GM18502 (cell line): ENCODE measurements around the gene IPO9.
A peak's percentile ranks its signal among the peaks of the same experiment; 100 is the strongest.

ENCODE experiments used
- ATAC-seq: cut with Tn5 transposase; IDR thresholded peaks from one replicate; pipeline ENCODE4 v1.9.1; 2021; ENCODE audit warnings: mild to moderate bottlenecking; ENCODE audit not compliant: unreplicated experiment, poor library complexity

IPO9 gene

DNA sequence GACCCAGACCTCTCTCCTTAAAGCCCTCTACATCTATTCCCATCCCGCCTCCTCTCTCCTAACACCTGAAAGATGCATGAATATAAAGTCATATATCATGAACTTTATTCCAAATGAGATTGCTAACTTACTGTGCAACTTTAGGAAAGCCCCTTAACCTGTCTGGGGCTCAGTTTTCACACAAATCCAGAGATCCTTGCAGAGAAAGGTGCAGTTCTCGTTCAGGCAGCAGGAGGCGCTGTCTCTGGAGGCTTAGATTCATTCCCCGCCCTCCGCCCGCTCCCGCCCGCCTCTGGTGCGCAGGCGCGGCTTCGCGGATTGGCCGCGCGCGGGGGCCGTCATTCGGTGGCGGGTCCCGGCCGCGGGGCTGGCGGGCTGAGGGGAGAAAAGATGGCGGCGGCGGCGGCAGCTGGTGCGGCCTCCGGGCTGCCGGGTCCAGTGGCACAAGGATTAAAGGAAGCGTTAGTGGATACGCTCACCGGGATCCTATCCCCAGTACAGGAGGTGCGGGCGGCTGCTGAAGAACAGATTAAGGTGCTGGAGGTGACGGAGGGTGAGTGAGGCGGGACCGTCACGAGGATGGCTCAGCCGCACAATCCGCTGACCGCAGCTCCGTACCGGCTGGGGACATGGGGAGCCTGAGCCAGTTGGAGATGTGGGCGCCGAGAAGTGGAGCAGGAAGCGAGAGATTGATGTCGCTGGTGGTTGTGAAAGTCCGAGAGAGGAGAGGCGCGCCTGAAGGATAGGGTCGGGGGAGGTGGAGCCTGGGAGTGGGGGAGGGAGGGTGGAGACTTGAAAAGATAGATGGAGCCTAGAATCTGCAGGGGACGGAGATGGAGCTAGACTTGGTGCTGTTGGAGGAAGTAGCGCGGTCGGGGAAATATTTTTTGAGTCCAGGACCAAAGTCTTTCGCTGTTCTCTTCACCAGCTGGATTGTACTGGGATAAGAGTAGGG is at the start of gene IPO9:
Gene IPO9 (plus strand): TSS at position 338 of the 955 bp plus-strand sequence. CDS start 53 bp downstream, at position 391.
- ATAC-seq, result peak; percentile 89

DNA sequence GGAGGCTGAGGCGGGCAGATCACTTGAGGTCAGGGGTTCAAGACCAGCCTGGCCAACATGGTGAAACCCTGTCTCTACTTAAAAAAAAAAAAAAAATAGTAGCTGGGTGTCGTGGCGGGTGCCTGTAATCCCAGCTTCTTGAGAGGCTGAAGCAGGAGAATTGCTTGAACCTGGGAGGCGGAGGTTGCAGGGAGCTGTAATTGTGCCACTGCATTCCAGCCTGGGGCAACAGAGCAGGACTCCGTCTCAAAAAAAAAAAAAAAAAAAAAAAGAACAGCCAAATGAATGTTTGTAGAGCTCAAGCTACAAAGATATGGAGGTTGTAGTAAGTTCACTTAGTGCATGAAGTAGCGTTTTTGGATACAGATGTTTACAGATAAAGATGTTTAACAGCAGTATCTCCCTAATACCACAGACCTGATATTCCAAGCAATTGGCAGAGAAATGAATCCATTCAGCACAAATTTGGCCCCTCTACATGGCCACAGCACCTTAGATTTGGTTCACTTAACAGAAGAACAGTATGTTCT is 49.5 kb upstream of the IPO9 start:
- no peak for ATAC-seq

DNA sequence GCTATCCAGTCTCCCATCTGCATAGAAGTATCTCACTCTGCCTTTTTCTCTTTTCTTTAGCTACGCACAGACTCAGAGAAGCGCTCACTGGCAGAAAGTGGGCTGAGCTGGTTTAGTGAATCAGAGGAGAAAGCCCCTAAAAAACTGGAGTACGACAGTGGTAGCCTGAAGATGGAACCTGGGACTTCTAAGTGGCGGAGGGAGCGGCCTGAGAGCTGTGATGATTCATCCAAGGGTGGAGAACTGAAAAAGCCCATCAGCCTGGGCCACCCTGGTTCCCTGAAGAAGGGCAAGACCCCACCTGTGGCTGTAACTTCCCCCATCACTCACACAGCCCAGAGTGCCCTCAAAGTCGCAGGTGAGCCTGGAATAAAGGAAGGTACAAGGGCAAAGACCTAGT is 48.0 kb upstream of the IPO9 start:
- ATAC-seq, result no peak

DNA sequence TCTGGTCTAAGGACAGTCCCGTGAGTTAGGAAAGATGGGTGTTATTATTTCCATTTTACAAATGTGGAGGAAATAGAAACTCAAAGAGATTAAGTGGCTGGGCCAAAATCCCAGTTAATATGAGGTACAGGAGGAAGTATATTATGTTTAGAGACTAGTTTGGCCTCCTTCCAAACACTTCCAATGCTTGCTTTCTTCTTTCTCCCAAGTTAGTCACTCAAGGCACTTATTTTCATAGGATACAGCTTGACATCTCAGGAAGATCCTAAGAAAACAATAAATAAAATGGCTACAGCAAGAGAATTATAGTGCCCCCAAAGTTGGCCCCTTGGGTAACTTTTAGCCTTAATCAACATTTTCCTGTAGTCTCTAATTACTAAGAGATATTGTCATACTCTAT is 47.5 kb upstream of the IPO9 start:
- no peak for ATAC-seq

DNA sequence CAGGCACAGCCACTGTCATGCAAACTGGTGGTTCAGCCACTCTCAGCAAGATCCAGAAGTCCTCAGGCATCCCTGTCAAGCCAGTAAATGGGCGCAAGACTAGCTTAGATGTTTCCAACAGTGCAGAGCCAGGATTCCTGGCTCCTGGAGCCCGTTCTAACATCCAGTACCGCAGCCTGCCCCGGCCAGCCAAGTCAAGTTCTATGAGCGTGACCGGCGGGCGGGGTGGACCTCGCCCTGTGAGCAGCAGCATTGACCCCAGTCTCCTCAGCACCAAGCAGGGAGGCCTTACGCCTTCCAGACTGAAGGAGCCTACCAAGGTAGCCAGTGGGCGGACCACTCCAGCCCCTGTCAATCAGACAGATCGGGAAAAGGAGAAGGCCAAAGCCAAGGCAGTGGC is 46.6 kb upstream of the IPO9 start:
- ATAC-seq, result no peak

DNA sequence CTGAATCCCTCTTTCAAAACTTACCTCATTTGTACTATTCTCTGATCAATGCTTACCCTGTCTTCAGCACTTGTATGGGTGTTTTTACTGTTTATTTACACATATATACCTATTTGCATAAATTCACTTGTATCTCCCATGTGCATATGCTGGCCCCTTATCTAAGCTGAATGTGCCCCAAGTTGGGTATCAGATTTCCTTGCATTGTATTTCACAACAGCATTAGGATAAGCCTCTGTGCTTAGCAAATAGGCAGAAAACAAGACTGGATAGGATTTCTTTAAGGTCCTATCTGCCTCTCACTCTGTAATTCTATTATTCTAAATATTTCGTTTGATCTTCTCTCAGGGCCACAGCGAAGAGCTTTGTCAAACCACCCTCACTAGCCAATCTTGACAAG is 45.9 kb upstream of the IPO9 start:
- ATAC-seq, result no peak

DNA sequence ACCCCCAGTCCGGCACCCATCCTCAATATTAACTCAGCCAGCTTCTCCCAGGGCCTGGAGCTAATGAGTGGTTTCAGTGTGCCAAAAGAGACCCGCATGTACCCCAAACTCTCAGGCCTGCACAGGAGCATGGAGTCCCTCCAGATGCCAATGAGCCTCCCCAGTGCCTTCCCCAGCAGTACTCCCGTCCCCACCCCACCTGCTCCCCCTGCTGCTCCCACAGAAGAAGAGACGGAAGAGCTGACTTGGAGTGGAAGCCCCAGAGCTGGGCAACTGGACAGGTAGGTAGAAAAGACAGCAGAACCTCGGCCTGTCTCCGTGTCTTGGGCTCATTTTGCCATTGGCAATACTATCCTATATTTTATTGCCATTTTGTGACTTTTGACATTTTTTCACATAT is 45.4 kb upstream of the IPO9 start:
- ATAC-seq, result no peak

DNA sequence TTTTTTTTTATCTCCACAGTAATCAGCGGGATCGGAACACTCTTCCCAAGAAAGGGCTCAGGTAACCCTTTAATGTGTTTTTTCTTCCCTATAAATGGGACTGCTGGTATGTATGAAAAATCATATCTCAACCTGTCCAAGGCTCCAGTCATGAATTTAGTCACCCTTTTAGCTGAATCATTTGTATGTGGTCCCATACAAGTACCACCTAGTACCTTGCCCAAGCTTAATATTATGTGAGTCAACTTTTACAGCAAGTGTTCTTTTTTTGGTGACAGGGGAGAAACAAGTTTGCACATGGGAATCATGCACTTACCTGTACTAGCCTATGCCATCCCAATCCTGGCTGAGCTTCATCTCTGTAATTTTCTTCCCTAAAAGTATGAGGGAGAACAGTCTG is 43.7 kb upstream of the IPO9 start:
- no peak for ATAC-seq

DNA sequence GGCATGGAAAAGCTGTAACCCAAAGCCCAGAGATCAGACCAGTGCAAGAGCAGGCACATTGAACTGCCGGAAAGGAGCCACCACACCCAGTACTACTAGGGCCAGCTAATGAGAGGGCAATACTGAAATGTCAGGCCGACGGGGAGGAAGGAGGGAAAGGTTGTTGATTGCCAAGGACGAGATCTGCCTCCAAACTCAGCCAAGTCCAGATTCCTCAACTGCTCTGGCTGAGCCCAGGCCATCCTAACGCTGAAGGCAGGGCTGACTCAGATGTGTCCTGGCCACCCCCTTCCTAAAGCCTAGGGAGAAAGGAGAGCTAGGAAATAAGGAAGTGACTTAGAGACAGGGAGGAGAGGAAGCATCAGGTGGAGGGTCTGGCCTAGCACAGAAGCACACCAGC is 42.1 kb upstream of the IPO9 start:
- no peak for ATAC-seq

DNA sequence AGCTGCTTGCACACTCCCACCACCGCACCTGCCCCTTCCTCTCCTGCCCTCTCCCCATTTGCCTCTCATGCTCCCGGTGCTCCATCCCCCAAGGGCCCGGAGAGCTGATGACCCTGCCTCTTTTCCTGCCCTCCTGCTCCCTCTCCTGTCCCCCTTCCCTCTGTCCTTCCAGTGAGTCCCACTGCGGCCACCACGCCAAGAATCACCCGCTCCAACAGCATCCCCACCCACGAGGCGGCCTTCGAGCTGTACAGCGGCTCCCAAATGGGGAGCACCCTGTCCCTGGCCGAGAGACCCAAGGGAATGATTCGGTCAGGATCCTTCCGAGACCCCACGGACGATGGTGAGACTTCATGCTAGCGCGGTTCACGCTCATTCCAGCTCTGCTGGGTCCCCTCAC is 40.7 kb upstream of the IPO9 start:
- no peak for ATAC-seq

DNA sequence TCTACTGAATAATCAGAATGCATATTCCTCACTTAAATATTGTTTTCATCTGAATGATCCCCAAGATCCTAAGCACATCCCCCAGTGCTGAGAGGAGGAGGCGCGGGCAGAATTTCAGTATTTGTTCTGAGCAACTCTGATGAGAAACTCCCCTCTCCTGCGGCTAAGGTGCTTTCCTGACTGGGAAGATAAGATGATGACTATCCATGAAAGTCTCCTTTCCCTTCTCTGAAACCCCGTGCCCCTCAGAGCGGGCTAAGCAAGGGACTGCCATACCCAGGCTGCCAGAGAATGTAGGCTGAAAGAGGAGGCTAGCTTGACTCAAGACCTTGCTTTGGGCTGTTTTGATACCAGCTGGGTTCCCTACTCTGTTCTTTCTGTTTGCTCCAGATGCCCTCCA is 39.7 kb upstream of the IPO9 start:
- no peak for ATAC-seq

DNA sequence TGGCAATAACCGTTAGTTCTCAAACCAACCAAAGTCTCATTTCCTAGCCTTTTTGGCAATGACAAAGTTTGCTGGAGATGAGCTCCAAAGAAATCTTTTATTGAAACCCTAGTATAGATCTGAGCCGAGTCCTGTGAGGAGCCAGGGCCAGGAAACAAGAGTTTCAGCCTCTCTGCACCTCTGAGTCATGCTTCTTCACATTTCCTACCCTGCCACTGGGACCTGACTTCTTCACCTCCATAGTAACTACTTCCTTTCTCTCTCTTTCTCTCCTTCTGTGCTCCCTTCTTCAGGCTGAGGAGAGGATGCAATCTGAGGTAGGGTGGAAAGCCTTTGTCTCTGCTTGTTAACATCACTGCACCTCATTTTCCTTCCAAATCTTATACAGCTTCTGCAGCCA is 38.7 kb upstream of the IPO9 start:
- ATAC-seq, result no peak

DNA sequence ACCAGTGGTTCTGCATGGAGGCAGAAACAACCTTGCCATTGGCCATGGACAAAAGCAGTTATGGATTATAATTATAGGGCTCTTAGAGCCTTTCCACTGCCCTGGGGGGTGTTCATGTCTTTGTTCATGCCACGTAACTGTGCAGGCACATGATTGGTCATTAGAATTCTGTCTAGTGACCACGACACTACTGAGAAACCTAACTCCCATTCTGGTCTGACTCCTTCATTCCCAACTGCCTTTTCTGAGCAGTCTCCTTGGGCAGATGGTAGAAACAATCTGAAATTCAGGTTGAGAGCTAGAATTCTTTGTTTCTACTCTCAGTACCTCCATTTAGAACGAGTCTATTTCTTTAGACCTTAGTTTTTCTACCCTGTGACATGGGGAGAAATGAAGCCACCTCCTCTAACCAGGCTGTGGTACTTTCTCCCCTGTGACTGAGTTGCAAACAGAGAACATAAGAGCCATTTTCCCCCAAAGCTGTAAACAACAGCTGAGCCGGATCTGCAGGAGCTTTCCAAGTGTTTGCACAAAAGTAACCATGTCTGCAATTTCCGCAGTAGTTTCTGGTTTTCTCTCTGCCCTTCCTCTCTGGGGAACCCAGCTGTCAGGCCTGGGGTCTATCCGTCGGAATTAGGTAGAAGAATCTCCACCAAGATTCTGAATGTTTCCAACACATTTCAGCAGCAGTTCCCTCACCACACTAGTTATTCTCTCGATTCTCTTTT is 37.7 kb upstream of the IPO9 start:
- no peak for ATAC-seq

DNA sequence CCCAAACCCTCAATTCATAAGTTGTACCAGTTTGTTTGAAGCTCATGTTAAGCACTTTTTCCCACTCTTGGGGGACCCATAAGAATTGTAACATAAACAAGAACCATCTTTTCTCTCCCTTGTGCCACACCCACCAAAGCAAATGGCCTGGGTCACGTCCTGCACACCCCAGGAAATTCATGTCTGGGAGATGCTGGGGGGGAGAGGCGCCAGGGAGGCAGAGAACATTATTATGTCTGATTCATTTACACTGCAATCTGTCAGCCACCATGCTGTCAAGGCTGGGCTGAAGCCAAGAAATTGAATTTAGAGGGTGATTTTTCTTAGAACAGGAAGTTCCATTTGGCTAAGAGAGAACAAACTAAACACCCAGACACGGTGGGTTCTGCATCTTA is 37.2 kb upstream of the IPO9 start:
- ATAC-seq, result no peak

DNA sequence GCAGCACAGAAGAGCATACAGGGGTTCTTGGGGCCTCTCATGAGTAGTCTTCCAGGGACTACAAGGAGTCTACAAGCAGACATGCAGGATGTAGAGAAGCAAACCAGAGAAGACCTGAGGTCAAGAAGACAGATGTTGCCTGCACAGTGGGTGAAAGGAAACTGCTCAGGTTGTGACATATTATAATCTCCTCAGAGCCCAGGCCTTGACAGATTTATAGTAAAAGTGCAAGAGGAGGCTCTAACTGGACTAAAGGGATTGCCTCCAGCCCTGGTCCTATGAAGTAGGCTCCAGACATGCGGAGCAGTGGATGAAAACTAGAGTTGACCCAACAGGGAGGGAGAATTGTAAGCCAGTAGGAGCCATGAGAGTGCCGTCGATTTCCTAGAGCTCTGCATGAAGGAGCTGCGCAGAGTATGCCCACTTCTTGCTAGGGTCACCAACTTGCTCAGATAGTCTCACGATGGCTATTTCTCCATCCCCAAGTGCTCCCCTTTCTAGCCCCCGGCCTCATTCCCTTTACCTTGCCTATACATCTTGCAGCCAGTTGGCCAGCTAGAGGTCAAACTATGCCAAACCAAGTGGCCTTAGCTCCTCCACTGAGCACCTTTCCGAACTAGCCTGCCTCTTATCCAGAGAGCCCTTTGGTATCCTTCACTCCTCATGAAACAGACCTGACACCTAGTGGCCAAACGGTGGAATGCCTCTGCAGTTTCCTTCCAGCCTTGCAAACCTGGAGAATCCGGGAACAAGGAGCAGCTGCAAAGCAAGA is 36.2 kb upstream of the IPO9 start:
- ATAC-seq, result no peak

DNA sequence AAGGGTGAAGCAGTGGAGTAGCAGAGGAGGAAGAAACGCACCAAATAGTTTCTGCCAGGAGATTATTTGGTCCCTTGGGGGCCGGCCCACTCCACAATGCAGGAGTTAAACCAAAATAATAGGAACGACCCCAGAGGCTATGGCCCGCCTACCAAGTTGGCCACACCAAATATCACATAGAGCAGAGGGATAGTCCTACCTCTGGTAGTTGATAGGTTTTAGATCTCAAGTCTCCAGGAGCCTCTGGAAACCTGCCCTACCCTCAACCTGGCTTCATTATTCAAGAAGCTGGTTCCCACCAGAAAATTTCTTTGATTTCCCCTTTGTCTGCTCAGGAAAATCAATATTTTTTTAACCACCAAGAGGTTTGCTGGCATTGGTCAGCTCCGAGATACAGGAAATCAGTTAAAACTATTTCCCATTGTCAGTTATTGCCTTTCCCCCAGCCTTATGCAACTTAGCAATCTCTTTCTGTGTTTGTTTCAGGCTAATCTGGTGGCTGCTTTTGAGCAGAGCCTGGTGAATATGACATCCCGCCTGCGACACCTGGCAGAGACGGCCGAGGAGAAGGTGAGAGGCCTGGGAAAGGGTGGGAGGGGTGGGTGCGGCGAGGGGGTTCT is 35.5 kb upstream of the IPO9 start:
- no peak for ATAC-seq

DNA sequence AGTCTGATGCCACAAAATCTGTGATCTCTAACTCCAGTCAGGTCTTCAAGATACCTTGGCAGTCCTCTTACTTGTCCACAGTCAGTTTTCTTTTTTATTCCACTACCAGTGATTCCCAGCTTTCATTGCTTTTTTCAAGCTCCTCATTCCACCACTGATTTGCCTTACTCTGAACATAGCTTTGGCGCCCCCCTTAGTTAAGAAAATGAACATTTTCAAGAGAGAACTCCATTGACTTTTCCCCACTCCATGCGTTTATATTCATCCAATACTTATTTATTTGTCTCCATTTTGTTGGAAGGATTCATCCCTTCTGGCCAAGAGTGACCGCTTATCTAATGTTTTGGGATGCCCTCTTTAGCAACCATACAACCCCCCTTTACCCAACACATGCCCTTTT is 33.9 kb upstream of the IPO9 start:
- no peak for ATAC-seq

DNA sequence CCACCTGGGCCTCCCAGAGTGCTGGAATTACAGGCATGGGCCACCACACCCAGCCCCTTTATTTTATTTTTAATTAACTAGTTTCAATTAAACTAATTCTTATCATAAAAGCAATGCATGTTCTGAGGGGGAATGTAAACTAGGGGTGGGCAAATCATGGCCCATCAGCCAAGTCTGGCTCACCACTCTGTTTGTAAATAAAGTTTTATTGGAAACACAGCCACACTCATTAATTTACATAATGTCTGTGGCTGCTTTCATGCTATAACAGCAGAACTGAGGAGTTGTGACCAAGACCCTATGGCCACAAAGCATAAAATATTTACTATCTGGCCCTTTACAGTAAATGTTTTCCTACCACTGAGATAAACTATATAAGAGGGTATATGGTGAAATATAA is 28.7 kb upstream of the IPO9 start:
- no peak for ATAC-seq

DNA sequence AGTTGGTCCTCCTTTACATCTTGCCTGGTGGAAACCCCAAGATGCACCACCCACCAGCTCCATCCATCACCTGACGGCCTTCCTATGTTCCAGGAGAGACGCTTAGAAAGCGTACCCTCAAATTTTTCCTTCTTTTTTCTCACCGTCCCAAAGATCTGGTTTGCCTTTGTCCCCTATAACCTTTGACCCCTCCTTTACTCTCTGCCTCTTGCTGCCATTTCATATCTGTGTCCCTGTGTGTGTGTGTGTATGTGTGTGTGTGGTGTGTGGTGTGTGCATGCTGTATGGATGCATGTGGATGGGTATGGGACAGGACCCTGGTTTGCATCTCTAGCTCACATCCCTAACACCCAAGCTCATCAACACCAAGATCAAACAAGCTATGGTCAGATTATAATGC is 22.2 kb upstream of the IPO9 start:
- no peak for ATAC-seq

DNA sequence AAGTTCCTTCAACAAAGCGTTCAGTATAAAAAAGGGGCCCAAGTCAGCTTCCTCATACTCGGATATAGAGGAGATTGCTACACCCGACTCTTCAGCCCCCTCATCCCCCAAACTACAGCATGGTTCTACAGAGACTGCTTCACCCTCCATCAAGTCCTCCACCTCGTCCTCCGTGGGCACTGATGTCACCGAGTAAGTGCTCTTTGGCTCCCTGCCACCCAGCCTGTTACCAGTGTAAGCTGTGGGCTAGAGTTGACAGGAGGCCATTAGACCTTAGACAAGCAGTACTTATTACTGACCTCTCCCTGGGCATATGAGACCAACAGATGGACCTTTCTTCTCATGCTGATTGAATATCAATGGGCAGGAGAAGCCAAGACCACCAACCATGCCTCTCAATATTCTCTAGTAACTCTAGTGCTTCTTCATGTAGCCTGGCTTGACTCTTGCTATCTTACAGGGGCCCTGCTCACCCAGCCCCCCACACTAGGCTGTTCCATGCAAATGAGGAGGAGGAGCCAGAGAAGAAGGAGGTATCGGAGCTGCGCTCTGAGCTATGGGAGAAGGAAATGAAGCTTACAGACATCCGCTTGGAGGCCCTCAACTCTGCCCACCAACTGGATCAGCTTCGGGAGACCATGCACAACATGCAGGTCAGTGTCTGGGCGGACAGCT is 20.9 kb upstream of the IPO9 start:
- no peak for ATAC-seq
